GM10847 (cell line): ENCODE measurements around the gene LRRC43.

Source experiments
- POLR2A ChIP-seq: IDR thresholded peaks from 2 replicates; pipeline ENCODE4 v1.6.1; 2011; ENCODE audit not compliant: insufficient read length; ENCODE audit errors: extremely low read depth

Gene LRRC43

DNA sequence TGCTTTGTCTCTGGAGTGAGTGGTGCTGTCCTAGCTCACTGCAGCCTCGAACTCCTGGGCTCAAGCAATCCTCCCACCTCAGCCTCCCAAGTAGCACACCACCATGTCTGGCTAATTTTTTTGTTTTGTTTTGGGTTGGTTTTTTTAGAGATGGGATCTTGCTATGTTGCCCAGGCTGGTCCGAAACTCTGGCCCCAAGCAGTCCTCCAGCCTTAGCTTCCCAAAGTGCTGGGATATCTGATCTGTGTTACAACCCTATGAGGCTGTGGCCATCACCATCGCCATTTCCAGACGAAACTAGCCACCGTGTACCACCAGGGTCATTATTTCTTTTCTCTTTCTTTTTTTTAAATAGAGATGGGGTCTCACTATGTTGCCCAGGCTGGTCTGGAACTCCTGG is 11.5 kb upstream of the LRRC43 start:
- no peak for TF ChIP-seq POLR2A

DNA sequence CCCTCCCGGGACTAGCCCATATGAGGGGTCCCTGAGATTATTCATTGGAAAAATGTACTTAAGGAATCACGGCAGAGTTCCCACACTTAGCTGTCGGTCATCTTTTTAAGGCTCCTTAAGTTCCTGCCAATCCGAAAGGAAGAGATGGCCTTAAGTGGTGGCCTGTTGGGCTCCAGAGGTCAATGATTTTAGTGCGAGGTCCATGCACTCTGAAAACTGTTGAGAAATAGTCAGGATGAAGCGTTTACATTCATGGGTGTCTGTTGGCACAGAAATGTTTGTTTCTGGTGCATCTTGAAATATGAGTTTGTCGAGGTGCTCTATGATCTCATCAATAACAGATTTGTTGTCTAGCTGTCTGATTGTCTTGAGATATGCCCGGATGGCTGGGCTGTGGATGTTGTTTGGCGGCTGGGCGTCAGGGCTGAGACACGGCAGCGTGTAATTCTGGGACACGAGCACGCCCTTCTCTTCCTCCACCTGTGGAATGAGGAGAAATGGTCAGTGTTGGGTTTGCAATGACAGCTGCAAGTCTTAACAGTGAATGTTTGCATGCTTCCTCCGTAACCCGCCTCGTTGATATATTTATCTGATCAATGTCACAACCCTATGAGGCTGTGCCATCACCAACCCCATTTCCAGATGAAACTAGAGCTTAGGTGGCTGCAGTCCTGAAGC is 10.5 kb upstream of the LRRC43 start:
- no peak for TF ChIP-seq POLR2A

DNA sequence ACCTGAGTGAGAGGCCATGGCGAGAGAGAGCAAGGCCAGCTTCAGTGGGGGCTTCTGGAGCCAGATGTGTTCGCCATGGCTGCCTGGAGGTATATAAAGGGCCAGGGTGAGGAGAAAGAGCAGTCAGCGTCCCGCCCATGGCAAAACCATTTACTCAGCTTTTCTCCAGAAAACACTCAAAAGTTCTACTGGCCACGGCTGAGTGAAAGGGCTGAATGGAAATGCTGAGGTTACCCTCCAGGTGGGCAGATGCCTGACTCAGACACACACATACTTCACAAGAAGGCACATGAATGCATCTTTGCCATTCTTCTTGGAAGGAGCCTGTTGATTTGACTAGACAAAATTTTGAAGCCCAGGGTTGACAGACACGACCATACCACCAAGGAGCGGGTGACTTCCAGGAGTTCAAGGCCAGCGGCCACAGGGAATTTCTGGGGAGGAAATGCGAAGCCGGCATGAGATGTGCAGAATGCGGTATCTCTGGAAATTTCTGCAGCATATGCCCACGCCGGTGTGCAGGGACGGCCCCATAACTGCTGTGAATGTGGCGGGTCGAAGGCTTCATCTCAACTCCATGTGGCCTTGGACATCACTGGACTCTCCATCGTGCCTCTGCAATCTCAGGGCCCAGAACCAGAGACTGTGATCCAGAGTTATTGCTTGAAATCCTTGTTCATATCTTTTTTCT is 8.6 kb upstream of the LRRC43 start, which contains the start of gene IL31:
Gene IL31 (minus strand): TSS at position 67 of the 691 bp plus-strand sequence. CDS start 49 bp downstream, at position 18.
- no peak for TF ChIP-seq POLR2A

DNA sequence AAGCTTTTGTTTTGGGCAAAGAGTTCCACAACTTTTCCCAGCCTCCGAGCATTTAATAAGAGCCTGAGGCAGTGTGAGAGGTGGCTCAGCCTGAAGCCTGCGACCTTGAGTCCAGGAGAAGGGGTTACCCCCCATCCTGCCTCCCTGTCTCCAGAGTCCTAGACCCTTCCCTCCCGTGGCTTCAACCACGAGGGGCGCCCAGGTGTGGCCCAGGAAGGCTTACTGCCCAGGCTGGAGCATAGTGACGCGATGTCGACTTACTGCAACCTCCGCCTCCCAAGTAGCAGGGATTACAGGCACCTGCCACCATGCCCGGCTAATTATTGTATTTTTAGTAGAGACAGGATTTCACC is 641 bp downstream of the LRRC43 start:
- TF ChIP-seq POLR2A = no peak

DNA sequence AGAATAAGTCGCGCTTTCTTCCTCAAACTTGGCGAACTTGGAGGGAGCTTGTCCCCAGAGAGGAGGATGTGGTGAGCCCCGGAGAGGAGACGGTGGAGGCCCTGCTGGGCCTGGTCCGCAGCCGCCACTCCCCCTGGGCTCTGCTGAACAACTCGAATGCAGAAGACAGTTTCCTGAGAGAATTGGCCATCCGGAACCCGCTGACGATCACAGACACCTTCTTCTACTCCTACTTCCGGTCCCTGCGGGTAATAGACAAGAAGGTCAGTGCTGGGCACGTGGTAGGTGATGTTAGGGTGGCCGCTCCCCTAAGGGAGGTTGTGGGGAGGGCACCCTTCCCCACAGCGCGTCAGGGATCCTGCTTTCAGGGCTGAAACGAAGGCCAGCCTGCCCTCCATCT is 1.6 kb downstream of the LRRC43 start:
- TF ChIP-seq POLR2A = no peak

DNA sequence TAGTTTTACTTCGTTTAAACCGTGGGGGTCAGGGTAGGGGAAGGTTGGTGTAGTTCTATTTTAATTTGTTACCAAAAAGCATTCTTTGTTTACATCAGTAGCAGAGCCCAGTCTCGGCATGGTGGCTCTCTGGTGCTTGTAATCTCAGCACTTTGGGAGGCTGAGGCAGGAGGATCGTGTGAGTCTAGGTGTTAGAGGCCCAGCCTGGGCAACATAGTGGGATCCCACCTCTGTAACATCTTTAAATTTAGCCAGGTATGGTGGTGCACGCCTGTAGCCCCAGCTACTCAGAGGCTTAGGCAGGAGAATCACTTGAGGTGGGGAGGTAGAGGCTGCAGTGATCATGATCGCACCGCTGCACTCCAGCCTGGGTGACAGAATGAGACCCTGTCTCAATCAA is 2.2 kb downstream of the LRRC43 start:
- TF ChIP-seq POLR2A = no peak

DNA sequence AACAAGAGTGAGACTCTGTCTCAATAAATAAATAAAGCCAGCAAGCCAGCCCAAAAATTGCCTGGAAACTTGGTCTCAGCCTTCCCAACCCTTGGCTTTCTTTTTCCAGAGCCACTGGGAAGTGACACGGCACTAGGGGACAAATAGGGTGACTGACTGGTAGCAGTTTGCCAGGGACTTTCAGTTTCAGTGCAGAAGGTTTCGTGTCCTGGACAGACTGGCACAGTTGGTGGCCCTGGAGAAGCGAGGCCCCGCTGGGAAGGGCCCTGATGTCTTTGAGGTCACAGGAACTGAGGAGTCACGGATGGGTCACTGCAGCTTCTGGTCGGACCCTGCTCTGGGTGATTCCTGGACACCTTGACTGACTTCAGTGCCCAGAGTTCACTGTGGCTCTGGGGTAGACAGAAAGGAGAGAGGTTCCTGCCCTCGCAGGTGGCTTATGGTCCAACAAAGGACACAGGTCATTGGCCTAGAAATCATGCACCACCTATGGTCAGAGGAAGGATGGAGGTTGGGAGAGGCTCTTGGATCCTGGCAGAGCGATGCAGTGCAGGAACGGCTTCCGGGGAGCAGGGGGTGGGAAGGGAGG is 2.7 kb downstream of the LRRC43 start:
- no peak for TF ChIP-seq POLR2A

DNA sequence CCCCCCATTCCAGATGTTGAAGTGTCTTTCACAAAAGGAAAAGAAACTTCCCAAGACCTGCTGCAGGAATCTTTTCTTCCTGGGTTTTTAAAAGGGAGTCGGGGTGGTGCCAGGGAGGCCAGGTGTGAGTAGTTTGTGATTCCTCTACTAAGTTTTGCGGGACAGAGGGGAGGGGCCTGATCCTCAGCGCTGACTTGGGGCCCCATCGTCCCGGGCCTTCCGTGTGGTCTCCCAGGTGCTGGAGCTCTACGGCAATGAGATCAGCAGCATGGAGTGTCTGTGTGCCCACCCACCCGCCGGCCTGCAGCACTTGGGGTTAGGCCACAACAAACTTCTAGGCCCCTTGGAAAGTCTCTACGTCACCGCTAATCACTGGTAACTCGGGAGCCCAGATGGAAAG is 4.5 kb downstream of the LRRC43 start:
- TF ChIP-seq POLR2A = no peak

DNA sequence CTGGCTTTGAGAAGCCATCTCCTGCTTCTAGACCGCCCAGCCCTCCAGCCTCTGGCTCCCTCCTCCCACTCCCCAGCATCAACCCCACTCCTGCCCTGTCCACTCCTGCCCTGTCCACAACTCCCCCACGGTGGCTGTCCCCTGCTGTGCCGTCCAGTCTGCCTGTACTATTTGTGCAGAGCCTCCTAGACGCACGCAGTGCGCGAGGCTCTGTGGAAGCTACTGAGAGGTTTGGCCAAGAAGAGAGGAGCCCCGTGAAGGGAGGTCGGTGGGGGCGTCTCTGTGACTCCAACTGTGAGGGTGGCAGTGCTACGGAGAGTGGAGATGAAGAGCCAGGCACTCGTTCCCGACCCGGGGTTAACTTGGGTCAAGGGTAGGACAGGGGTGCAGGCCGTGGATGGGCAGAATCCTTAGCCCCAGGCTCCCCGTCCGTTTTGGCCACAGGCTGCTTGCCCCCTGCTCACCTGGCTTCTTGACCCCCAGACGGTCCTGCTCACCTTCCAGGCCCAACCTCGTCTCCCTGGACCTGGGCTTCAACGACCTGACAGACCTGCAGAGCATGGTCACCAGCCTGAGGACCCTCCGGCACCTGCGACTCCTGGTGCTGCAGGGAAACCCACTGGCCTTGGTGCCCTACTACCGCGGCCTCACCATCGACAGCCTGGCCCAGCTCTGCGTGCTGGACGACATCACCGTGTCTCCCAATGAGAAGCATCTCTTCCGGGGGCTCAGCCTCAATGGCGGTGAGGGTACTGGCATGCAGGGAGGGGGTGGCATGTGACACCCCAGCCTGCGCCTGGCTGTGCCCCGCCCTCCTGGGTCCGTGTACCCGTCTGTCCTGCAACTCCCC is 6.9 kb downstream of the LRRC43 start:
- TF ChIP-seq POLR2A = no peak

DNA sequence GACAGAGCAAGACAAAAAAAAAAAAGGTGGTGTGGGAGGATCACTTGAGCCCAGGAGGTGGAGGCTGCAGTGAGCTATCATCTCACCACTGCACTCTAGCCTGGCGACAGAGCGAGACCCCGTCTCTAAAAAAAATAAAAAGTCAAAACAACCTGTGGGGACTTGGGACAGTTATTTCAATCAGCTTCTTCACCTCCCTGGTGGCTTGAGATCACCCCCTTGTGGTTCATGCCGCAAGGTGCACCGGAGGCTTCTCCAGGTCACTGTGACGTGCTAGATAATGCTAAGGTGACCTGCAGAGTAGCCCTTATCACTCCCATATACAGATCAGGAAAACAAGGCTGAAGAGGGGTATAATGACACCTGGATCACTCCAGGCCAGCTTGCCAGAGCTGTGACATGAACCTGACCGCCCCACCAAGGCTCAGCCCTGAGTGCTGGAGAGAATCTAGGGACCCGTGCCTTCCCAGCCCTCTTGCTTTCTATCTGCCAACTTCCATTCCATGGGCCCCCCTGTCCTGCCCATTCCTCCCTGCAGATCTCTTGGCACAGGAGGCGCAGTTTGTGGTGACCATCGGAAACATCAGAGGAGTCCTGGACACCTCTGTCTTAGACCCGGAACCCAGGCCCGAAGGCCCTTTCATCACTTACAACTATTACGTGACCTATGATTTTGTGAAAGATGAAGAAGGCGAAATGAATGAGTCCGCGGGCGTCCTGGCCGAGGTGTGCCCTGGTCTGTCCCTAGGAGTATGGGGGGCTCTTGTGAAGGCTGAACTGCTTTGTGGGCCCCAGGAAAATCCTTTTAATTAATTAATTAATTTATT is 8.1 kb downstream of the LRRC43 start:
- no peak for TF ChIP-seq POLR2A

DNA sequence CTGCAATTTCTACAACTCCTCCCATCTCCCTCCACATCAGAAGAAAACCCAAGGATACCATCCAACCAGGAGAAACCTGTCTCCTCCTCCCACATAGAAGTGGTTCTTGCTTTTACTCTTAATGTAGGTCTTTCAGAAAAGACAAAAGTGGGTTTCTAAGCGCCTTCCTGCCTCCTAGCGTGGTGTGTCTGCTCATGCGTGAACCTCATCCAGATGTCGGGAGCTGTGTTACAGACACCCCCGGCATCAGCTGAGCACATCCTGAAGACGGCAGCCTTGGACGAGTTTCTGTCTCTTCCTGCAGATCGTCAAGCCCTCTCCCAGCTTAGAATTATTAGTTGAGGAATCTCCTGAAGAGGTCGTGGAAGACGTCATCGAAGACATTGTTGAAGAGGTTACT is 9.5 kb downstream of the LRRC43 start:
- no peak for TF ChIP-seq POLR2A

DNA sequence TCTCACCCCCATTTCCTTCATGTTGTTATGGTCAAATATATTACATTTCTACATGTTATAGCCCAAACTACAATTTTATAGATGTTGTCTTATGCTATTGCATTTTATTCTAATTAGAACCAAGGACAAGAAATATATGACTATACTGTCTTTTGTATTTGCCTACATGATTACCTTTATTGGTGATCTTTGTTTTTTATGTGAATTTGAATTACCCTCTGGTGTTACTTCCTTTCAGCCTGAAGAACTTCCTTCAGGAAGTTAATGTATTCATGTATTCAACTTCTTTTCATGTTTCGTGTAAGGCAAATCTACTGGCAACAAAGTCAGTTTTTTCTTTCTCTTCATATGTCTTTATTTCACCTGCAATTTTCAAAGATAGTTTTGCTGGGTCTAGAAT is 11.9 kb downstream of the LRRC43 start:
- TF ChIP-seq POLR2A = no peak

DNA sequence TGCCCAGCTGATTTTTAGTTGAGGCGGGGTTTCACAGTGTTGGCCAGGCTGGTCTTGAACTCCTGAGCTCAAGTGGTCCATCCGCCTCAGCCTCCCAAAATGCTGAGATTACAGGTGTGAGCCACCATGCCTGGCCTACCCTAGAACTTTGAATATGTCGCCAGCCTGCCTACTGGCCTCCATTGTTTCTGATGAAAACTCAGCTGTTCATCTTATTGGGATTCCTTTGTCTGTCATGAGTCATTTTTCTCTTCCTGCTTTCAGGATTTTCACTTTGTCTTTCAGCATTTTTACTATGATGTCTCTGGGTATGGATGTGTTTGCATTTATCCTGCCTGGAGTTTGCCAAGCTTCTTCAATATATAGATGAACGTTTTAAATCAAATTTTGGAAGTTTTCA is 12.5 kb downstream of the LRRC43 start:
- TF ChIP-seq POLR2A = no peak

DNA sequence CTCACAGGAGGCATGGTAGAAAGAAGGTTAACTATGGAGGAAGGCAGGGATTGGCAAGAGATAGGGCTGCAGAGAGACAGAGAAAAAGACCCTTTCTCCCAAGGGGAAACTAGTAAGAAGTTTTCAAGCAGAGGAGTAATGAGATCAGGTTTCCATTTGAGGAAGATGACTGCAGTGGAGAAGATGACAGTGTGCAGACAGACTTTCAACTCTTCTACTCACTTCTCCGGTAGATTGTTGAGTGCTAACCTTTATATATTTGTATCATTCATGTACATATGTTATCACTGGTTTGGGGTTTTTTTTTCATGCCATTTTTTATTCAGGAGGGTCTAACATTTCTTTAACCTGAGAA is 14.7 kb downstream of the LRRC43 start:
- no peak for TF ChIP-seq POLR2A
